SK-N-SH (cell line): ENCODE measurements around the gene ANKRD49. TPM values are rescaled to one million over a fixed set of nuclear protein-coding genes. Genes with fewer than 3 reads are reported as not detected.

Experiments used
- CTCF ChIA-PET: fragments of 300-600, 350-600 bp; formaldehyde crosslinking; extraction: SDS; loops from one replicate; lab custom pipeline; 2021; lab: Yijun Ruan, JAX
- POLR2A ChIA-PET: fragments of 350-600 bp; sonication (Branson Sonifier 250); formaldehyde crosslinking; extraction: SDS; loops from one replicate; lab custom pipeline; 2020; ENCODE audit warnings: antibody characterized with exemption, inconsistent platforms; lab: Yijun Ruan, JAX
- DNase-seq: peaks from one replicate; pipeline ENCODE4 v3.0.0; 2012
- H2AFZ ChIP-seq: fragments of 200-600 bp; sonication (generic); 2 replicates; pipeline ENCODE4 v1.8.1; 2016; ENCODE audit warnings: antibody characterized with exemption, mild to moderate bottlenecking, low read depth
- H3F3A ChIP-seq: fragments of 200-600 bp; sonication (generic); replicated peaks from 2 replicates; pipeline ENCODE3; 2016; ENCODE audit warnings: antibody characterized with exemption, mild to moderate bottlenecking; ENCODE audit not compliant: insufficient read depth
- H3K27ac ChIP-seq, 2 experiments: fragments of 200-500 bp in 1 of 2; fragments of 200-600 bp in 1 of 2; sonication (Bioruptor generic) in 1 of 2; sonication (generic), shearing (Covaris generic) in 1 of 2; 2 replicates each; pipeline versions ENCODE4 v1.5.1 to v1.6.1; 2014 to 2016; ENCODE audit warnings: low read depth in 2 of 2, inconsistent platforms in 1 of 2, low read length in 1 of 2, mild to moderate bottlenecking in 1 of 2, mixed read lengths in 1 of 2
- H3K27me3 ChIP-seq: fragments of 200-600 bp; sonication (generic), shearing (Covaris generic); 2 replicates; pipeline ENCODE4 v1.6.1; 2016; ENCODE audit warnings: mixed run types; ENCODE audit not compliant: insufficient read depth
- H3K36me3 ChIP-seq, 2 experiments: fragments of 200-500 bp in 1 of 2; fragments of 200-600 bp in 1 of 2; sonication (Bioruptor generic) in 1 of 2; sonication (generic) in 1 of 2; replicated peaks in 1 of 2; 2 replicates each; pipeline versions ENCODE3 to v1.5.1; 2014 to 2016; ENCODE audit warnings: low read length in 1 of 2, mild to moderate bottlenecking in 1 of 2; ENCODE audit not compliant: insufficient read depth in 2 of 2, control insufficient read depth in 1 of 2
- H3K4me1 ChIP-seq, 2 experiments: fragments of 200-500 bp in 1 of 2; fragments of 200-600 bp in 1 of 2; sonication (Bioruptor generic) in 1 of 2; sonication (generic), shearing (Covaris generic) in 1 of 2; 2 replicates each; pipeline versions ENCODE4 v1.5.1 to v1.6.1; 2014 to 2016; ENCODE audit warnings: low read depth in 1 of 2, low read length in 1 of 2, mixed run types in 1 of 2; ENCODE audit not compliant: insufficient read depth in 2 of 2, control insufficient read depth in 1 of 2
- H3K4me2 ChIP-seq: fragments of 200-600 bp; sonication (generic), shearing (Covaris generic); 2 replicates; pipeline ENCODE4 v1.6.1; 2017; ENCODE audit warnings: mixed run types
- H3K4me3 ChIP-seq, 2 experiments: fragments of 200-500 bp in 1 of 2; fragments of 200-600 bp in 1 of 2; sonication (Bioruptor generic) in 1 of 2; sonication (generic), shearing (Covaris generic) in 1 of 2; 2 replicates each; pipeline versions ENCODE4 v1.5.1 to v1.8.1; 2014 to 2016; ENCODE audit warnings: low read depth in 2 of 2, inconsistent platforms in 1 of 2, low read length in 1 of 2, mild to moderate bottlenecking in 1 of 2, mixed read lengths in 1 of 2, moderate library complexity in 1 of 2
- H3K79me2 ChIP-seq: fragments of 200-600 bp; sonication (generic); 2 replicates; pipeline ENCODE4 v1.8.1; 2017; ENCODE audit warnings: mild to moderate bottlenecking; ENCODE audit not compliant: insufficient read depth
- H3K9ac ChIP-seq: fragments of 200-600 bp; sonication (generic); 2 replicates; pipeline ENCODE4 v1.6.1; 2017; ENCODE audit warnings: mixed run types
- H3K9me2 ChIP-seq: fragments of 200-600 bp; sonication (generic); 2 replicates; pipeline ENCODE4 v1.6.1; 2017; ENCODE audit warnings: mixed run types
- H3K9me3 ChIP-seq: fragments of 200-600 bp; sonication (generic); 2 replicates; pipeline ENCODE4 v1.6.1; 2017; ENCODE audit warnings: mixed run types, mild to moderate bottlenecking, moderate library complexity
- H4K20me1 ChIP-seq: fragments of 200-600 bp; sonication (generic); 2 replicates; pipeline ENCODE4 v1.6.1; 2017; ENCODE audit warnings: mild to moderate bottlenecking, mixed run types; ENCODE audit not compliant: insufficient read depth
- FOXJ3 ChIP-seq: sonication (generic); formaldehyde crosslinking; IDR thresholded peaks from 2 replicates; pipeline ENCODE4 v1.5.1; 2020; ENCODE audit warnings: mild to moderate bottlenecking, missing genetic modification reagents
- FOXM1 ChIP-seq: IDR thresholded peaks from 2 replicates; pipeline ENCODE4 v1.4.0; 2012; ENCODE audit warnings: low read depth, mild to moderate bottlenecking
- GABPA ChIP-seq: IDR thresholded peaks from 2 replicates; pipeline ENCODE4 v1.4.0; 2012; ENCODE audit warnings: low read depth, mild to moderate bottlenecking
- NRF1 ChIP-seq: IDR thresholded peaks from 2 replicates; pipeline ENCODE4 v1.6.1; 2012; ENCODE audit warnings: low read depth, mild to moderate bottlenecking, low read length
- RFX5 ChIP-seq: IDR thresholded peaks from 2 replicates; pipeline ENCODE4 v1.6.1; 2012; ENCODE audit warnings: mild to moderate bottlenecking, improper control_type of control experiment, low read length
- RXRA ChIP-seq: IDR thresholded peaks from 2 replicates; pipeline ENCODE4 v1.4.0; 2012; ENCODE audit warnings: low read depth, mild to moderate bottlenecking, borderline replicate concordance
- SMC3 ChIP-seq: IDR thresholded peaks from 2 replicates; pipeline ENCODE4 v1.6.1; 2012; ENCODE audit warnings: low read depth, low read length, improper control_type of control experiment
- TEAD4 ChIP-seq: IDR thresholded peaks from 2 replicates; pipeline ENCODE4 v1.4.0; 2012; ENCODE audit warnings: mild to moderate bottlenecking, borderline replicate concordance; ENCODE audit not compliant: insufficient read depth
- whole genome bisulfite sequencing: methylation state at CpG from one replicate; pipeline ENCODE4 v1.1.6; 2017; ENCODE audit warnings: low lambda C conversion rate; 5-methylcytosine and 5-hydroxymethylcytosine counted together
- polyA plus RNA-seq, 3 experiments: library from polyadenylated mRNA; depleted of rRNA; stranded (reverse); fragments of >200 nt; gene quantifications; 2 replicates each; pipeline ENCODE4 v1.2.3, GENCODE V29; 2012
- TF ChIP-seq, protein P1 (sequence below): IDR thresholded peaks from 2 replicates; pipeline ENCODE4 v1.4.0; 2012; ENCODE audit warnings: low read depth, borderline replicate concordance
- TF ChIP-seq, protein P2 (sequence below): IDR thresholded peaks from 2 replicates; pipeline ENCODE4 v1.6.1; 2012; ENCODE audit warnings: mild to moderate bottlenecking, low read depth, low read length, moderate library complexity
- TF ChIP-seq, protein P3 (sequence below): fragments of 200-600 bp; sonication (generic); IDR thresholded peaks from 2 replicates; pipeline ENCODE4 v1.6.1; 2017; ENCODE audit warnings: antibody characterized with exemption, mild to moderate bottlenecking, moderate library complexity
- TF ChIP-seq, protein P4 (sequence below): fragments of 150-350 bp; IDR thresholded peaks from 2 replicates; pipeline ENCODE4 v1.6.1; 2016; ENCODE audit warnings: mild to moderate bottlenecking, low read depth, low read length

The ANKRD49 gene
- polyA plus RNA-seq, 1 of the 3 experiments (the other 2 are of a cell fraction), result 4.9 TPM

DNA sequence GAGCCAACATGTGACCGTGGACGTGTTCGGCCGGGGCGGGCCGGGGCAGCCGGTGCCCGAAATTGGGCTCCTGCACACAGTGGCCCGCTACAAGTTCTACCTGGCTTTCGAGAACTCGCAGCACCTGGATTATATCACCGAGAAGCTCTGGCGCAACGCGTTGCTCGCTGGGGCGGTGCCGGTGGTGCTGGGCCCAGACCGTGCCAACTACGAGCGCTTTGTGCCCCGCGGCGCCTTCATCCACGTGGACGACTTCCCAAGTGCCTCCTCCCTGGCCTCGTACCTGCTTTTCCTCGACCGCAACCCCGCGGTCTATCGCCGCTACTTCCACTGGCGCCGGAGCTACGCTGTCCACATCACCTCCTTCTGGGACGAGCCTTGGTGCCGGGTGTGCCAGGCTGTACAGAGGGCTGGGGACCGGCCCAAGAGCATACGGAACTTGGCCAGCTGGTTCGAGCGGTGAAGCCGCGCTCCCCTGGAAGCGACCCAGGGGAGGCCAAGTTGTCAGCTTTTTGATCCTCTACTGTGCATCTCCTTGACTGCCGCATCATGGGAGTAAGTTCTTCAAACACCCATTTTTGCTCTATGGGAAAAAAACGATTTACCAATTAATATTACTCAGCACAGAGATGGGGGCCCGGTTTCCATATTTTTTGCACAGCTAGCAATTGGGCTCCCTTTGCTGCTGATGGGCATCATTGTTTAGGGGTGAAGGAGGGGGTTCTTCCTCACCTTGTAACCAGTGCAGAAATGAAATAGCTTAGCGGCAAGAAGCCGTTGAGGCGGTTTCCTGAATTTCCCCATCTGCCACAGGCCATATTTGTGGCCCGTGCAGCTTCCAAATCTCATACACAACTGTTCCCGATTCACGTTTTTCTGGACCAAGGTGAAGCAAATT is 51.7 kb downstream of the ANKRD49 start:
- H3F3A ChIP-seq, result peaks cover 13% of the 10 kb centered on the region
- peak overlapping the region in 1 of 2 experiments; percentile 73; a peak in 2 of 4 replicates for H3K4me3 ChIP-seq
- no peak for TF ChIP-seq TEAD4
- TF ChIP-seq, protein P1, sequence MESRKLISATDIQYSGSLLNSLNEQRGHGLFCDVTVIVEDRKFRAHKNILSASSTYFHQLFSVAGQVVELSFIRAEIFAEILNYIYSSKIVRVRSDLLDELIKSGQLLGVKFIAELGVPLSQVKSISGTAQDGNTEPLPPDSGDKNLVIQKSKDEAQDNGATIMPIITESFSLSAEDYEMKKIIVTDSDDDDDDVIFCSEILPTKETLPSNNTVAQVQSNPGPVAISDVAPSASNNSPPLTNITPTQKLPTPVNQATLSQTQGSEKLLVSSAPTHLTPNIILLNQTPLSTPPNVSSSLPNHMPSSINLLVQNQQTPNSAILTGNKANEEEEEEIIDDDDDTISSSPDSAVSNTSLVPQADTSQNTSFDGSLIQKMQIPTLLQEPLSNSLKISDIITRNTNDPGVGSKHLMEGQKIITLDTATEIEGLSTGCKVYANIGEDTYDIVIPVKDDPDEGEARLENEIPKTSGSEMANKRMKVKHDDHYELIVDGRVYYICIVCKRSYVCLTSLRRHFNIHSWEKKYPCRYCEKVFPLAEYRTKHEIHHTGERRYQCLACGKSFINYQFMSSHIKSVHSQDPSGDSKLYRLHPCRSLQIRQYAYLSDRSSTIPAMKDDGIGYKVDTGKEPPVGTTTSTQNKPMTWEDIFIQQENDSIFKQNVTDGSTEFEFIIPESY, result no peak
- H3K4me2 ChIP-seq, result peak overlapping the region; percentile 86
- peaks cover 0 to 17% of the 10 kb centered on the region in 2 experiments for H3K36me3 ChIP-seq
- H4K20me1 ChIP-seq, result 0 out of 2 replicates have a peak, but pooled peaks cover 9% of the 10 kb centered on the region
- peaks cover 37% of the 10 kb centered on the region for H3K79me2 ChIP-seq
- no peak overlapping the region for H2AFZ ChIP-seq
- WGBS, result 98% methylated on average over 42 of the region's 54 CpGs
- no peak overlapping the region for H3K27ac ChIP-seq
- POLR2A ChIA-PET, result interaction anchor here (0.6 kb wide), 1 partner anchor 31 kb away, joined by 3 read pairs; no protein-coding TSS in a partner anchor
- no peaks in the 10 kb centered on the region for H3K9me3 ChIP-seq
- peaks cover 3 to 26% of the 10 kb centered on the region in 2 experiments; a peak in 2 of 4 replicates for H3K4me1 ChIP-seq
- H3K9ac ChIP-seq, result no peak overlapping the region
- DNase-seq, result no peak
- no peaks in the 10 kb centered on the region for H3K9me2 ChIP-seq
- no peaks in the 10 kb centered on the region for H3K27me3 ChIP-seq
- CTCF ChIA-PET, result interaction anchor here (0.9 to 1.4 kb wide), 2 partner anchors 10 to 35 kb away, joined by 3 read pairs; no protein-coding TSS in a partner anchor

DNA sequence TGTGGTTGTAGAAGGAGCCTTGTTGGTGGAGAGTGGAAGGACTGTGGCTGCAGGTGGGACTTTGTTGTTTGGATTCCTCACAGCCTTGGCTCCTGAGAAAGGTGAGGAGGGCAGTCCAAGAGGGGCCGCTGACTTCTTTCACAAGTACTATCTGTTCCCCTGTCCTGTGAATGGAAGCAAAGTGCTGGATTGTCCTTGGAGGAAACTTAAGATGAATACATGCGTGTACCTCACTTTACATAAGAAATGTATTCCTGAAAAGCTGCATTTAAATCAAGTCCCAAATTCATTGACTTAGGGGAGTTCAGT is 52.3 kb downstream of the ANKRD49 start:
- ChIA-PET POLR2A (no interaction called here), CTCF (interaction anchor here (0.9 to 1.4 kb wide), 2 partner anchors 9 to 36 kb away, joined by 3 read pairs; no protein-coding TSS in a partner anchor)
- Histone ChIP-seq H3K4me2 (peak overlapping the region; percentile 86), H3K9me3 (no peaks in the 10 kb centered on the region), H3K9ac (no peak overlapping the region), H2AFZ (no peak overlapping the region), H3K9me2 (no peaks in the 10 kb centered on the region), H3K79me2 (peaks cover 37% of the 10 kb centered on the region), H3K27ac (no peak overlapping the region), H3K4me1 (peaks cover 3 to 26% of the 10 kb centered on the region in 2 experiments; a peak in 2 of 4 replicates), H3K36me3 (peaks cover 0 to 17% of the 10 kb centered on the region in 2 experiments), H3F3A (peaks cover 13% of the 10 kb centered on the region), H3K4me3 (peak overlapping the region in 1 of 2 experiments; percentile 73; a peak in 1 of 4 replicates), H3K27me3 (no peaks in the 10 kb centered on the region), H4K20me1 (0 out of 2 replicates have a peak, but pooled peaks cover 9% of the 10 kb centered on the region)
- no peak for DNase-seq
- 93% methylated on average over 2 of the region's 2 CpGs for WGBS
- TF ChIP-seq, protein P2, sequence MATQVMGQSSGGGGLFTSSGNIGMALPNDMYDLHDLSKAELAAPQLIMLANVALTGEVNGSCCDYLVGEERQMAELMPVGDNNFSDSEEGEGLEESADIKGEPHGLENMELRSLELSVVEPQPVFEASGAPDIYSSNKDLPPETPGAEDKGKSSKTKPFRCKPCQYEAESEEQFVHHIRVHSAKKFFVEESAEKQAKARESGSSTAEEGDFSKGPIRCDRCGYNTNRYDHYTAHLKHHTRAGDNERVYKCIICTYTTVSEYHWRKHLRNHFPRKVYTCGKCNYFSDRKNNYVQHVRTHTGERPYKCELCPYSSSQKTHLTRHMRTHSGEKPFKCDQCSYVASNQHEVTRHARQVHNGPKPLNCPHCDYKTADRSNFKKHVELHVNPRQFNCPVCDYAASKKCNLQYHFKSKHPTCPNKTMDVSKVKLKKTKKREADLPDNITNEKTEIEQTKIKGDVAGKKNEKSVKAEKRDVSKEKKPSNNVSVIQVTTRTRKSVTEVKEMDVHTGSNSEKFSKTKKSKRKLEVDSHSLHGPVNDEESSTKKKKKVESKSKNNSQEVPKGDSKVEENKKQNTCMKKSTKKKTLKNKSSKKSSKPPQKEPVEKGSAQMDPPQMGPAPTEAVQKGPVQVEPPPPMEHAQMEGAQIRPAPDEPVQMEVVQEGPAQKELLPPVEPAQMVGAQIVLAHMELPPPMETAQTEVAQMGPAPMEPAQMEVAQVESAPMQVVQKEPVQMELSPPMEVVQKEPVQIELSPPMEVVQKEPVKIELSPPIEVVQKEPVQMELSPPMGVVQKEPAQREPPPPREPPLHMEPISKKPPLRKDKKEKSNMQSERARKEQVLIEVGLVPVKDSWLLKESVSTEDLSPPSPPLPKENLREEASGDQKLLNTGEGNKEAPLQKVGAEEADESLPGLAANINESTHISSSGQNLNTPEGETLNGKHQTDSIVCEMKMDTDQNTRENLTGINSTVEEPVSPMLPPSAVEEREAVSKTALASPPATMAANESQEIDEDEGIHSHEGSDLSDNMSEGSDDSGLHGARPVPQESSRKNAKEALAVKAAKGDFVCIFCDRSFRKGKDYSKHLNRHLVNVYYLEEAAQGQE, result no peak
- TF ChIP-seq SMC3, result no peak
- no peak for TF ChIP-seq FOXJ3 (CRISPR knock-in tag)
- TF ChIP-seq FOXM1, result no peak
- no peak for TF ChIP-seq RXRA
- TF ChIP-seq, protein P3, sequence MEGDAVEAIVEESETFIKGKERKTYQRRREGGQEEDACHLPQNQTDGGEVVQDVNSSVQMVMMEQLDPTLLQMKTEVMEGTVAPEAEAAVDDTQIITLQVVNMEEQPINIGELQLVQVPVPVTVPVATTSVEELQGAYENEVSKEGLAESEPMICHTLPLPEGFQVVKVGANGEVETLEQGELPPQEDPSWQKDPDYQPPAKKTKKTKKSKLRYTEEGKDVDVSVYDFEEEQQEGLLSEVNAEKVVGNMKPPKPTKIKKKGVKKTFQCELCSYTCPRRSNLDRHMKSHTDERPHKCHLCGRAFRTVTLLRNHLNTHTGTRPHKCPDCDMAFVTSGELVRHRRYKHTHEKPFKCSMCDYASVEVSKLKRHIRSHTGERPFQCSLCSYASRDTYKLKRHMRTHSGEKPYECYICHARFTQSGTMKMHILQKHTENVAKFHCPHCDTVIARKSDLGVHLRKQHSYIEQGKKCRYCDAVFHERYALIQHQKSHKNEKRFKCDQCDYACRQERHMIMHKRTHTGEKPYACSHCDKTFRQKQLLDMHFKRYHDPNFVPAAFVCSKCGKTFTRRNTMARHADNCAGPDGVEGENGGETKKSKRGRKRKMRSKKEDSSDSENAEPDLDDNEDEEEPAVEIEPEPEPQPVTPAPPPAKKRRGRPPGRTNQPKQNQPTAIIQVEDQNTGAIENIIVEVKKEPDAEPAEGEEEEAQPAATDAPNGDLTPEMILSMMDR, result no peak
- TF ChIP-seq, protein P4, sequence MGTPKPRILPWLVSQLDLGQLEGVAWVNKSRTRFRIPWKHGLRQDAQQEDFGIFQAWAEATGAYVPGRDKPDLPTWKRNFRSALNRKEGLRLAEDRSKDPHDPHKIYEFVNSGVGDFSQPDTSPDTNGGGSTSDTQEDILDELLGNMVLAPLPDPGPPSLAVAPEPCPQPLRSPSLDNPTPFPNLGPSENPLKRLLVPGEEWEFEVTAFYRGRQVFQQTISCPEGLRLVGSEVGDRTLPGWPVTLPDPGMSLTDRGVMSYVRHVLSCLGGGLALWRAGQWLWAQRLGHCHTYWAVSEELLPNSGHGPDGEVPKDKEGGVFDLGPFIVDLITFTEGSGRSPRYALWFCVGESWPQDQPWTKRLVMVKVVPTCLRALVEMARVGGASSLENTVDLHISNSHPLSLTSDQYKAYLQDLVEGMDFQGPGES, result no peak
- no peak for TF ChIP-seq RFX5
- TF ChIP-seq, protein P1, result no peak
- no peak for TF ChIP-seq NRF1
- no peak for TF ChIP-seq GABPA
